ENCODE measurements around the gene ERBB4. TPM values are rescaled to one million over a fixed set of nuclear protein-coding genes. Genes with fewer than 3 reads are reported as not detected.

Gene ERBB4
- total and polyA plus RNA-seq, 3 experiments from 2014 or later, result not detected

DNA sequence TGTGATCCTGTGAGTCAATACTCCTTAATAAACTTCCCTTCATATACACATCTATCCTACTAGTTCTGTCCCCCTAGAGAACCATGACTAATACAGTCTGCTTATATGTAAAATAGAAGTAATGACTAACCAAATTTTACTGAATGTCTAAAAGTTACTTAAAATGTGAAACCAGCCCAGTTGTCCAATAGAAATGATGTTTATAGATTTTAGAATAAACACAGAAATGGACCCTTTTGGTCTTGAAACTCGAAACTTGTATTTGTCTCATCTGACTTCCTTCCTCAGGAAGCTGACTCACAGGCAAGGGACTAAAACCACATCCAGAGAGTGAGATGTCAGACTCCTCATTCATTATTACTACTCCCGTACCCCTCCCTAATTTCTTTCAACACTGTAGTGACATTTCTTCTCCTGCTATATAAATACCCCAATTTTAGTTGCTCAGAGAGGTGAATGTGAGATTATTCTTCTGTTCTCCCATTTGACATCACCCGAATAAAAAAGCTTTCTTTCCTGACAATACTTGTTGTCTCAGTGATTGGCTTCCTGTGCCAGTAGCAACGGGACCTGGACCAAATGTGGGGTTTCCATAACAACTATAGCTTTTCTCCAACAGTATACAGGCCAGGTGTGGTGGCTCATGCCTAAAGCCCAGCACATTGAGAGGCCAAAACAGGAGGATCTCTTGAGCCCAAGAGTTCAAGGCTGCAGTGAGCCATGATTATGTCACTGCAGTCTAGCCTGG, 486.0 kb downstream of the ERBB4 start:
- Mint-ChIP-seq H3K4me1 (no peaks in the 10 kb centered on the region), H3K9me3 (peaks cover 8 to 32% (median 27%) of the 10 kb centered on the region in 5 donors), H3K4me3 (no peak overlapping the region), H3K27ac (peak overlapping the region in 1 of 8 donors; percentile 38), H3K36me3 (peaks cover 0 to 5% (median 0%) of the 10 kb centered on the region in 3 donors), H3K27me3 (no peaks in the 10 kb centered on the region)
- ChIA-PET POLR2A (no interaction called here), CTCF (no interaction called here)
- Histone ChIP-seq H3K27me3 (ENCODE audit: insufficient read depth, low read length, poor library complexity, severe bottlenecking) (no peaks in the 10 kb centered on the region), H3K4me1 (ENCODE audit: insufficient read depth, low read length) (no peaks in the 10 kb centered on the region), H3K9me3 (ENCODE audit: low read length) (no peaks in the 10 kb centered on the region), H3K36me3 (ENCODE audit: insufficient read depth, low read length) (no peaks in the 10 kb centered on the region), H3K4me3 (ENCODE audit: low read length) (no peak overlapping the region), H3K27ac (ENCODE audit: low read depth, low read length) (no peak overlapping the region)
- DNase-seq, result no peak

DNA sequence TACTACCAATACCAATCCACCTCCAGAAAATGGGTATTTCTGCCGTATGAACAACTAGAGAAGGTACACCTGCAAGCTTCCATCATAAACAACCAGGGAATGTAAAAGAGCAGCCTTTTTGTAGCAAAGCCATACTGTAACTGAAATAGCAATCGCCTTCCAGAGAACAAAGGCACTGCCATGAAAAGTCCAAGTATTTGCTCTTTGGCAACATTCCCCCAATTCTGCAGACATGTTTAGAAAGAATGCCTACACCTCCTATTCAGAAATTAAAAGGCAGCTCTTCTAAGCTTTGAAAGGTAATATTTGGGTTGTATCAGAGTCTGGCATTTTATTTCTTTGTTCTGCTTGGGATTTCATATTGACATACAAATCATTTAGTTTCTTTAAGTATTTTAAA, 487.7 kb downstream of the ERBB4 start:
- H3K36me3 Mint-ChIP-seq, result peaks cover 0 to 5% (median 0%) of the 10 kb centered on the region in 3 donors
- no peaks in the 10 kb centered on the region for H3K36me3 ChIP-seq (ENCODE audit: insufficient read depth, low read length)
- no peak for DNase-seq
- CTCF ChIA-PET, result no interaction called here
- POLR2A ChIA-PET, result no interaction called here
- peaks cover 11 to 23% (median 18%) of the 10 kb centered on the region in 5 donors for H3K9me3 Mint-ChIP-seq
- no peak overlapping the region for H3K4me3 ChIP-seq (ENCODE audit: low read length)
- H3K4me1 ChIP-seq (ENCODE audit: insufficient read depth, low read length), result no peaks in the 10 kb centered on the region
- H3K4me3 Mint-ChIP-seq, result no peak overlapping the region
- H3K27ac ChIP-seq (ENCODE audit: low read depth, low read length), result no peak overlapping the region
- H3K4me1 Mint-ChIP-seq, result no peaks in the 10 kb centered on the region
- H3K27me3 Mint-ChIP-seq, result no peaks in the 10 kb centered on the region
- no peak overlapping the region for H3K27ac Mint-ChIP-seq
- H3K27me3 ChIP-seq (ENCODE audit: insufficient read depth, low read length, poor library complexity, severe bottlenecking), result no peaks in the 10 kb centered on the region
- H3K9me3 ChIP-seq (ENCODE audit: low read length), result no peaks in the 10 kb centered on the region

DNA sequence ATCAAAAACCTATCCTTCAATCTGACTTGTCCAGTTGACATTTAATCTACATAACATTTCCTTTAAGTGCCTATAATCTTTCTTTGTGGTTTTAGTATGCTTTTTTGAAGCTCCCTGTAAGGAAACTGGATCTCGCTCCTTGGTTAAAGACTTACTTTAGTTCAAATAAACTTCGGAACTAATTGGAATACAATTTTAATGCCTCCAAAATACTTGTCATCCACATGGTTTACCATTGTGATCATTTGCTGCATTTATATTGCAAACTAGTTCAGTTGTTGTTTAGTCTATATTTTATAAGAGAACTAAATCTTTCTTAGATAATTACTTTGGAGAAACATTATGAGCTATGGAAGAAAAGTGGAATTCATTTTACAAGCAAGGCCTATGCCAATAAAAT, 496.0 kb downstream of the ERBB4 start:
- H3K36me3 ChIP-seq (ENCODE audit: insufficient read depth, low read length), result no peaks in the 10 kb centered on the region
- H3K36me3 Mint-ChIP-seq, result no peaks in the 10 kb centered on the region
- H3K4me1 Mint-ChIP-seq, result no peaks in the 10 kb centered on the region
- H3K27ac ChIP-seq (ENCODE audit: low read depth, low read length), result no peak overlapping the region
- H3K4me3 Mint-ChIP-seq, result no peak overlapping the region
- CTCF ChIA-PET, result no interaction called here
- H3K9me3 ChIP-seq (ENCODE audit: low read length), result no peaks in the 10 kb centered on the region
- DNase-seq, result no peak
- H3K27me3 Mint-ChIP-seq, result no peaks in the 10 kb centered on the region
- POLR2A ChIA-PET, result no interaction called here
- no peak overlapping the region for H3K4me3 ChIP-seq (ENCODE audit: low read length)
- no peaks in the 10 kb centered on the region for H3K4me1 ChIP-seq (ENCODE audit: insufficient read depth, low read length)
- H3K27me3 ChIP-seq (ENCODE audit: insufficient read depth, low read length, poor library complexity, severe bottlenecking), result no peaks in the 10 kb centered on the region
- H3K9me3 Mint-ChIP-seq, result peaks cover 0 to 30% (median 0%) of the 10 kb centered on the region in 5 donors
- no peak overlapping the region for H3K27ac Mint-ChIP-seq

DNA sequence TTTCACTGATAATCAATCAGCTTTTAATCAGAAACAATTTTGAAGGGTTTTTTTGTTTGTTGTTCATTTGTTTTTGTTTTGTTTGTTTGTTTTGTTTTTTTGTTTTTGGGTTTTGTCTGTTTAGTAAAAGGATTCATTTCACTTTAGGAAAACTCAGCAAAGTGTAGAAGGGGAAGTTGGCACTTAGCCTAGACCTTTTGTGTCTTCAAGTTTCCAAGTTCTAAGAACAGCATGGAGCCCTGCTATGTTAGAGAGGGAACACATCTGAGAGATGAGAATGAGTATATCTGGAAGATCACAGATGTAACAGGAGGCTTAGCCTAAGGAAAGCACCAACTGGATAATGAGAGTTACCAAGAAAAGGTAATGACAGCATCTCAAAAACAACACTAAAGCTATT, 501.5 kb downstream of the ERBB4 start:
- no peak for DNase-seq
- H3K27ac Mint-ChIP-seq, result no peak overlapping the region
- CTCF ChIA-PET, result no interaction called here

DNA sequence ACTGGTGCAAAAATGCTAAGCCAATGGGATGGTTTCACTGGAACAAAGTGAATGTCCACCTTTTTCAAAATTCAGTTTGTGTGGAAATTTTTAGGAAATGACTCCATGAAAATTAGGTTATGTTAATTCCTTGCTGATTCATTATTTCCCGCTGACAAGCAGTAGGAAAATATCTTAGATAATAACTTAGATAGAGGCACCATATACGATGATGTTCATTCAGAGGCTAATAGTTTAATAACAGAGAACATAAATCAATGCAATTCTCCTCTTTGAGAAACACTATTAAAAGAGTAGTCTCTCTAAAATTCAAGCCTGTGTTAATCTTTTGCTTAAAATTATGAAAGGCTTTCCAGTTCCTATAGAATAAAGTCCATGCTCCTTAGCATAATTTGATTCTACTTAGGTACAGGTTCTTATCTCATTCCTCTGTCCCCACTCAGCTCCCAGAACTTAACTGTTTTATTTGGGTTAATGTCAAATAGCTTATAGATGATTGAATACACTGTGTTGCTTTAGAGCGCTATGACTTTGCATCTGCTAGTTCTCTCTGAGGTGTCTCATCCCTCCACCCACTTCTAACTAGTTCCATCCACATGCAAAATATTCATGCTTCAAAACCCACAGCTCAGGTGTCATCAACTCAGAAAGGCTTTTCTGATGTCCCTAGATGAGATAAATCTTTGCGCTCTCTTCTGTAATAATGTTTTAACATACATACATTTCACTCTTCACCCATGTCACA, 503.6 kb downstream of the ERBB4 start:
- H3K4me3 ChIP-seq (ENCODE audit: low read length), result no peak overlapping the region
- ChIA-PET POLR2A (no interaction called here), CTCF (no interaction called here)
- H3K36me3 ChIP-seq (ENCODE audit: insufficient read depth, low read length), result no peaks in the 10 kb centered on the region
- Mint-ChIP-seq H3K9me3 (peaks cover 0 to 10% (median 0%) of the 10 kb centered on the region in 5 donors), H3K4me1 (no peaks in the 10 kb centered on the region), H3K36me3 (no peaks in the 10 kb centered on the region), H3K27ac (no peak overlapping the region), H3K4me3 (no peak overlapping the region), H3K27me3 (no peaks in the 10 kb centered on the region)
- H3K4me1 ChIP-seq (ENCODE audit: insufficient read depth, low read length), result no peaks in the 10 kb centered on the region
- H3K9me3 ChIP-seq (ENCODE audit: low read length), result no peaks in the 10 kb centered on the region
- H3K27ac ChIP-seq (ENCODE audit: low read depth, low read length), result no peak overlapping the region
- no peak for DNase-seq
- no peaks in the 10 kb centered on the region for H3K27me3 ChIP-seq (ENCODE audit: insufficient read depth, low read length, poor library complexity, severe bottlenecking)

More for the DNA sequence above, 501.5 kb downstream of the ERBB4 start:
- Histone ChIP-seq H3K27ac (ENCODE audit: low read depth, low read length) (no peak overlapping the region), H3K9me3 (ENCODE audit: low read length) (no peaks in the 10 kb centered on the region), H3K4me3 (ENCODE audit: low read length) (no peak overlapping the region), H3K4me1 (ENCODE audit: insufficient read depth, low read length) (no peaks in the 10 kb centered on the region), H3K27me3 (ENCODE audit: insufficient read depth, low read length, poor library complexity, severe bottlenecking) (no peaks in the 10 kb centered on the region), H3K36me3 (ENCODE audit: insufficient read depth, low read length) (no peaks in the 10 kb centered on the region)
- Mint-ChIP-seq H3K4me1 (no peaks in the 10 kb centered on the region), H3K4me3 (no peak overlapping the region), H3K27me3 (no peaks in the 10 kb centered on the region), H3K36me3 (no peaks in the 10 kb centered on the region), H3K9me3 (peaks cover 0 to 19% (median 0%) of the 10 kb centered on the region in 5 donors)
- POLR2A ChIA-PET, result no interaction called here

DNA sequence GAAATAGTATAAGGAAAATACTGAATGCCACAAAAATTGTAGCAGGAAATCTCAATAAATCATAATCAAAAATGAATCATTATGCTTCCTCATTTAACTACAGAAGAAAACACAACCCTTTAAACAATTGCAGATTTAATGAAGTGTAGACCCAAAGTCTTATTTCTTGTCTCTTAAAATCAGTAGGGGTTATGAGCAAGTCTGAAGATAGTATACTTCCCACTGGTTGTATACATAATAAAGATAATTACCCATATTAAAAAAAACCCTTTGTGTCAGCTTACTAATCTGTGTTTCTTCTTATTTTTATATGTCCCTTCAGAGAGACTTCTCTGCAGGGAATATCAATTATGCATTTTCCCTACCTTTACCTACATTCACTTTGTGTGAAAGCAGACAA, 504.7 kb downstream of the ERBB4 start:
- no peaks in the 10 kb centered on the region for H3K27me3 Mint-ChIP-seq
- H3K27ac Mint-ChIP-seq, result no peak overlapping the region
- H3K4me1 ChIP-seq (ENCODE audit: insufficient read depth, low read length), result no peaks in the 10 kb centered on the region
- H3K4me3 ChIP-seq (ENCODE audit: low read length), result no peak overlapping the region
- ChIA-PET CTCF (no interaction called here), POLR2A (no interaction called here)
- no peak overlapping the region for H3K4me3 Mint-ChIP-seq
- no peaks in the 10 kb centered on the region for H3K27me3 ChIP-seq (ENCODE audit: insufficient read depth, low read length, poor library complexity, severe bottlenecking)
- no peak overlapping the region for H3K27ac ChIP-seq (ENCODE audit: low read depth, low read length)
- DNase-seq, result no peak
- no peaks in the 10 kb centered on the region for H3K36me3 Mint-ChIP-seq
- no peaks in the 10 kb centered on the region for H3K4me1 Mint-ChIP-seq
- H3K9me3 Mint-ChIP-seq, result peaks cover 0 to 9% (median 0%) of the 10 kb centered on the region in 5 donors
- H3K9me3 ChIP-seq (ENCODE audit: low read length), result no peaks in the 10 kb centered on the region
- H3K36me3 ChIP-seq (ENCODE audit: insufficient read depth, low read length), result no peaks in the 10 kb centered on the region

DNA sequence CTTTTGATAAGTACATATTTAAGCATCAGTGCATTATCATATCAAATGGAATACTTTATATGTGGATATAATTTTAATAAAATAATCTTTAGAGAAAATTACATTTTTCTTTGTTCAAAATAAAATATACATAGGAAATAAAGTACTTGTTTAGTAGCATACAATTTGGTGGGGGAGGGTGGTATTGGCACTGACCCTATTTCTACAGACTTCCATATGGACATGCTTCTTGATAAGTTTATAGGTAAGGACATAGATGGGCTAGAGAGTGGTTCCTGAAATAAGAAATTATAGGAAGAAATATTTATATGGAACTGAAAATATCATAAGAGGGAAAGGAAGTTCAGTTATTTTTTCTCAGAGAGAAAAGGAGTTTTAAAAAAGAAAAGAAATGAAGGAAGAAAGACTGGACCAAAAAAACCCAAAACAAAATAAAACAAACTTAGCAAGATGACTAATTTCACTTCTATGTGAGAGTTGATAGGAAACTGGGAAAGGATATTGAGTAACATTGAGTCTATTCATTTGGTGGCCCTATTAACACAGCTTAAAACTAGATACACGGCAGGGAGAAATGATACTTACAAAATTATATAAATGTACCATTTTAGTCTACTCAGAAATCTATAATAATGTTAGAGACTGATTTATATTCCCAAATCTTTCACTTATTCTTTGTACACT, 505.9 kb downstream of the ERBB4 start:
- Histone ChIP-seq H3K9me3 (ENCODE audit: low read length) (no peaks in the 10 kb centered on the region), H3K4me1 (ENCODE audit: insufficient read depth, low read length) (no peaks in the 10 kb centered on the region), H3K36me3 (ENCODE audit: insufficient read depth, low read length) (no peaks in the 10 kb centered on the region), H3K27ac (ENCODE audit: low read depth, low read length) (no peak overlapping the region), H3K27me3 (ENCODE audit: insufficient read depth, low read length, poor library complexity, severe bottlenecking) (no peaks in the 10 kb centered on the region), H3K4me3 (ENCODE audit: low read length) (no peak overlapping the region)
- Mint-ChIP-seq H3K4me1 (no peaks in the 10 kb centered on the region), H3K36me3 (no peaks in the 10 kb centered on the region), H3K4me3 (no peak overlapping the region), H3K27me3 (no peaks in the 10 kb centered on the region), H3K27ac (no peak overlapping the region), H3K9me3 (peaks cover 0 to 3% (median 0%) of the 10 kb centered on the region in 5 donors)
- no peak for DNase-seq
- ChIA-PET CTCF (no interaction called here), POLR2A (no interaction called here)

DNA sequence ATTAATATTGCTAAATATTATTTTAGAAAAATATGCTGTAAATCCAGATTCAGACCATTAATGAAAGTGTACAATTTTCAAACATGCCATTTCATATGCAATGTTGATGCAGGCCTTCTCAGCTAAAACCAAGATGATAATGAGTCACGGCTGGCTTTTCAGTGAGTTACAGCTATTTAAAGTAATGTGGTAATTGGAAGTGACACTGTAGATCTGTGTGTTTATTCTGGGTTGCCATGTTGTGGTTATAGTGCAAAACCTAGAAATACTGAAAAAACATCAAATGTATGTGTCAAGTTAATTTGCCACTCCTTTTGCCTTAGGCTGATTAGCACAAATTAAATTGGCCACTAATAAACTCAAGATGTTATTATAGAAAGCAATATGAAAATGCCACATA, 506.6 kb downstream of the ERBB4 start:
- Mint-ChIP-seq H3K4me3 (no peak overlapping the region), H3K27ac (no peak overlapping the region), H3K36me3 (no peaks in the 10 kb centered on the region), H3K9me3 (peaks cover 0 to 3% (median 0%) of the 10 kb centered on the region in 5 donors), H3K27me3 (no peaks in the 10 kb centered on the region), H3K4me1 (no peaks in the 10 kb centered on the region)
- H3K27me3 ChIP-seq (ENCODE audit: insufficient read depth, low read length, poor library complexity, severe bottlenecking), result no peaks in the 10 kb centered on the region
- H3K9me3 ChIP-seq (ENCODE audit: low read length), result no peaks in the 10 kb centered on the region
- H3K4me3 ChIP-seq (ENCODE audit: low read length), result no peak overlapping the region
- ChIA-PET POLR2A (no interaction called here), CTCF (no interaction called here)
- no peaks in the 10 kb centered on the region for H3K36me3 ChIP-seq (ENCODE audit: insufficient read depth, low read length)
- DNase-seq, result no peak
- no peaks in the 10 kb centered on the region for H3K4me1 ChIP-seq (ENCODE audit: insufficient read depth, low read length)
- no peak overlapping the region for H3K27ac ChIP-seq (ENCODE audit: low read depth, low read length)

All from CD8-positive, alpha-beta memory T cell (primary cell).